Measurements from ENCODE around the gene C11orf24.
A peak's percentile ranks its signal among the peaks of the same experiment; 100 is the strongest.

The C11orf24 gene

DNA sequence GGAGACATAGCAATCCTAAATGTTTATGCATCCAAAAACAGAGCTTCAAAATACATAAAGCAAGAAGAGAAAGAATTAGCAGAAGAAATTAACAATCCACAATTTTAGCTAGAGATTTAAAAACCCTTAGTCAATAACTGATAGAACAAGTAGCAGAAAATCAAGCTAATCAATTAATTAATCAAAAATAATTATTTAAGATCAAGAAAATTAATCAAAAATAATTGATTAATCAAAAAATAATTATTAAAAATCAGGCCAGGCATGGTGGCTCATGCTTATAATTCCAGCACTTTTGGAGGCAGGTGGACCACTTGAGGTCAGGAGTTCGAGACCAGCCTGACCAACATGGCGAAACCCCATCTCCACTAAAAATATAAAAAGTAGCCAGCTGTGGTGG is 29.2 kb downstream of the C11orf24 start:
- no peak for DNase-seq

DNA sequence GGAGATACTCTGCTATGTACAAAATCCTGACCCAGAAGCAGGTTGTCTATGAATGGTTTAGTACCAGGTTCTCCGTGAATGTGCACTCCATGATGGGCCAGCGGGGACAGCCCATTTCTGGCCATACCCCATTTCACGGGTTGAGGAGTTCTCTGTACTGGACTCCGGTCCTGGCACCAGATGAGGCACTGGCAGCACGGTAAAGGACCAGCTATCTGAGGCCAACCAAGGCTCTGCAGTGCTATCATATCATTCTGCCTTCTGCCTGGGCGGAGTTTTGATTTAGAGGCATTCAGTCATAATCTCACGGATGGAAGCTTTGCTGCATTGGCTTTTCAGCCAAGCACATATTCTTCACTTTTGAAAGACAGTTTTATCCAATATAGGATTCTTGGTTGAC is 40.2 kb downstream of the C11orf24 start:
- no peak for DNase-seq

DNA sequence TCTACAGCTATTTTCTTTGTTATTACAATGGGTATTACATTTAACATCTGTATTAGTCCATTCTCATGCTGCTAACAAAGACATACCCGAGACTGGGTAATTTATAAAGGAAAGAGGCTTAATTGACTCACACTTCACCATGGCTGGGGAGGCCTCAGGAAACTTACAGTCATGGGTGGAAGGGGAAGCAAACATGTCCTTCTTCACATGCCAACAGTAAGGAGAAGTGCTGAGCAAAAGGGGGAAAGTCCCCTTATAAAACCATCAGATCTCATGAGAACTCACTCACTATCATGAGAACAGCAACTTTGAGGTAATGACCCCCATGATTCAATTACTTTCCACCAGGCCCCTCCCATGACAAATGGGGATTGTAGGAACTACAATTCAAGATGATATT is 42.2 kb downstream of the C11orf24 start:
- DNase-seq = no peak

DNA sequence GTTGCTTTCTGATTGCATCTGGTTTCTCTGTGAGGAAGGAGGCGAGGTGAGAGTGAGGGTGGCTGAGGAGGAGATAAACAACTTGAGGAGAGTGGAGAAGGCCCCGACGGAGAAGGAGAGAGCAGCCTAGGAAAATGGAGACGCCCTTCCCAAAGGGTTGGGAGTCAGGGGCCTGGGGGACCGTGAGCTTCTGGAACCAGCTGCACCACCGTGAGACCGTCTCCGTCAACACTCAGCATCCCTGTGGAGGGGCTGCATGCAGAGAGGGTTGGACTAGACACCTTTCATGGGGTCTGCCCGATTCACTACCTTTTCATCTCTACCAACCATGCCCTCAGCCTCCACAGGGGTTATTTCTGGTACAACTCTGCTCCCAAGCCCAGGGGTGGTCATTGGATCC is 45.4 kb downstream of the C11orf24 start:
- no peak for DNase-seq

GRCh38 chr11:68224606-68225005 is 47.2 kb downstream of the C11orf24 start:
- DNase-seq = no peak

DNA sequence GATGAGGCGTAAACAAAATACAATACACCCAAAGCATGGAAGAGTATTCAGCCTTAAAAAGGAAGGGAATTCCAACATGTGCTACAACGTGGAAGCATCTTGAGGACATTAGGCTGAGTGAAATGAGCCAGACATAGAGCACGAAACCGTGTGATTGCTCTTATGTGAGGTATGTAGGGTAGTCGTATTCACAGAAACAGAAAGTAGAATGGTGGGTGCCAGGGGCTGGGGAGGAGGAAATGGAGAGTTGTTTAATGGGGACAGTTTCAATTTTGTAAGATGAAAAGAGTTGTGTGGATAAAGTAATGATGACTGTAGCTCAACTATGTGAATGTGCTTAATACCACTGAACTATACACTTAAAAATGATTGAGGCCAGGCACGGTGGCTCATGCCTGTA is 48.5 kb downstream of the C11orf24 start:
- no peak for DNase-seq

DNA sequence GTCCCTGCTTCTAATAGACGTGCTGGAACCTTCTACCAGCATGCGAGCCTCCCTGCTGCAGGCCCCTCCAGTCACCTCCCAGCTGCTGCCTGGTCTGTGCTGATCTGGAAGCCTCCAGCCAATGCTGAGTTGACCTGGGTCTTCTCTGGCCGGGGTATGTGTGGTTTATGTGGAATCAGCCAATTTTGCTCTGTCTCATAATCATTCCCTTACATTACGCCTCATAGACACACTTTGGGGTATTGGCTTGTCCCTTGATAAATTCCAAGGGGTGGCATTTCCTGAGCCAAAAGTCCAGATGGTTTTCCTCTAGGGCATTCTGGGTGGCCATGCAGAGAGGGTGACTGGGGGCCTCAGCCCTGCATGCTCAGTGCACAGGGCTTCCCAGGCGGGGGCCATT is 50.4 kb downstream of the C11orf24 start:
- DNase-seq = no peak

GRCh38 chr11:68216171-68216938 is 55.4 kb downstream of the C11orf24 start:
- DNase-seq = no peak

DNA sequence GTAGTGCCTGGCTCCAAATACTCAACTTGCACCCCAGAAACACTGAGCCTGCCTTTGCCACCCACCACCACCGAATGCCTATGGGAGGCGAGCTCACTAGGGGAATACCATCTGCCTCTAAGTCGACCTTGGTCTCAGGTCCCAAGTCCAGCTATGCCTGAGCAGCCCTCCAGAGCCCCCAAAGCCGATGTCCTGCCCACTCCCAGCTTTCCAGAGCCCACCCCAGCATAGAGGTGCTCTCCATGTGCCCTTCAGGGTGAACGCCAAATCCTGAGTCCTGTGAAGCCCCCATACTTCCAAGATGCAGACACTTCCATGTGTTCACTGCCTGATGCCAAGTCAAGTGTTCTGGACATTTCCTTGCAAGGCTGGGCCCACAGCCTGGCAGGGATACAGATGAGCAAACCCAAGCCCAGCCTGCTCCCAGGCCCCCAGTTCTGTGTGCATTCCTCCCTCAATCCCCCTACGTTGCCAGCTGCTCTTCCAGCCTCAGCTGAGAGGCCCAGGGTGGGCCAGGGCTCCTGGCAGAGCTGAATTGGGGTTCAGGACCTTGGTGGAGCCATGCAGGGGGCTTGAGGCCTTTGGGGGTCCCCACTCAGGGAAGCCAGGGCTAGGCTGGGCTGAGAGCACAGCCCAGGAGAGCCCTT is 56.1 kb downstream of the C11orf24 start:
- DNase-seq = no peak

DNA sequence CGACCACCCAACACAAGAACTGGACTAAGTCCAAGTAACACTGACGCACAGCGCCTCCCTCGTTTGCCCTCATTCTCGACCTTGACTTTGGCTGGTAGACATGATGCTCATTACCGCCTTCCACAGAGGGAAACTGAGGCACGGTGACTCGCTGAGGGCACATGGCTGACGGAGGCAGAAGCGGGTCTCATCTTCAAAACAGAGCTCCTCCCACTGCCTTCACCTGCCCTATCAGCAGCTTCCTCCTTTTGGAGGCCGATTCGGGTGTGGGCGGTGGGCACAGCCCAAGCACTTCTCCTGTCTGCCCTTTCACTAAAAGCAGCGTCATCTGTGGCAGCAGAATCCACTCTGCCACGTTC is 56.7 kb downstream of the C11orf24 start:
- DNase-seq = peak; percentile 45

- DNase-seq = no peak
These were observed 57.3 kb downstream of the C11orf24 start for GRCh38 chr11:68214173-68215086.

- peak; percentile 94 for DNase-seq
These were observed 58.1 kb downstream of the C11orf24 start for GRCh38 chr11:68213555-68214172.

DNA sequence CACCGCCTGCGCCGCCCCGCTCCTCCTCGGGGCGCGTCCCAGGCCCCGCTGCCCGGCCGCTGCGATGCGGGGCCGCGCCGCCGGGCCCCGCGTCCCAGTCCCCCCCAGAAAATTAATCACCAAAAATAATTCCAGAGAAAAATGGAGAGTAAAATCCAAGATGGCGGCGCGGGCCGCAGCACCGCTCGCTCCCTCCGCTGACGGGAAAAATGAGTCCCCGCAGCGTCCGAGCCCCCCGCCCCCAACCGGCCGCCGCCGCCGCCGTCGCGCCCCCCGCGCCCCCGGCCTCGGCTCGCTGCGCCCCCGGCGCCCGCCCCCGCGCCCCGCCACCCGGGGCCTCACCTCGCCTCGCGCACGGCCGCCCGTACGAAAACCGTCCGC is 58.6 kb downstream of the C11orf24 start, which contains the start of gene KMT5B:
KMT5B (minus strand) TSS at position 162 of the 381 bp plus-strand sequence. CDS start 23,220 bp downstream, outside the sequence.
- DNase-seq = peak; percentile 60

DNA sequence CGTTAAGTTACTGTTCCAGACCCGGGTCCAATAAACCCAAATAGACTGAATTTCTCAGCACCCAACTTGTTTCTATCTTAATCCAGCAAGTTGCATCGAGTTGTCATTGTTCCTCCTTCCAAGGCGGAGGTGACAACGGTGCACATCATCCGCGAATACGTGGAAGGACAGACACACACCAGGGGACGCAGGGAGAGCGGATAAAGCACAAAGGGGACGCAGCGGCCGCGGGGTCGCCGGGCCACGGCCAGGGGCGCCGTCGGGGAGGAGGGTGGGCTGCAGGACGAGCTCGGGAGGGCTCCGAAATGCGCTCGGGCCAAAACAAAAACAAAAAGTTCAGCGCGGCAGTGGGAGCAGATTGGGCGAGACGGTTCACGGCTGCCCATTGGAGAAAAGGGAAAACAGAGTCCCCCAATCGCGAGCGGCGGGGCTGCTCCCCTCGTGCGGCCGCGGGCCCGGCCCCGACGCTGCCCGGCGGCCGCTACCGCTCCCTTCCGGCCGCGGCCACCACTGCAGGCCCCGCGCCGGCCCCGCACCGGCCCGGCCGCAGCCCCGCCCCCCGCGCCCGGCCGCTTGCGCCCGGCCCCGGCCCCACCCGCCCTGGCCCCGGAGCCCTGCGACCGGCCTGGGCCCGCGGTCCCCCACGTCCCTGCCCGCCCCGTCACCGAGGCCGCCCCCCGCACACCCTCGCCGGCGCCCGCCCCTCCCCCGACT is 59.2 kb downstream of the C11orf24 start:
- DNase-seq = peak; percentile 90

GRCh38 chr11:68211546-68211945 is 60.2 kb downstream of the C11orf24 start:
- no peak for DNase-seq
